ENCODE results near the gene AGGF1. TPM values are rescaled to one million over a fixed set of nuclear protein-coding genes. Genes with fewer than 3 reads are reported as not detected.
A peak's percentile ranks its signal among the peaks of the same experiment; 100 is the strongest.

The AGGF1 gene
- polyA plus RNA-seq, 2 of the 4 experiments (the other 2 are of a cell fraction) = 15.8 to 32.5 TPM

DNA sequence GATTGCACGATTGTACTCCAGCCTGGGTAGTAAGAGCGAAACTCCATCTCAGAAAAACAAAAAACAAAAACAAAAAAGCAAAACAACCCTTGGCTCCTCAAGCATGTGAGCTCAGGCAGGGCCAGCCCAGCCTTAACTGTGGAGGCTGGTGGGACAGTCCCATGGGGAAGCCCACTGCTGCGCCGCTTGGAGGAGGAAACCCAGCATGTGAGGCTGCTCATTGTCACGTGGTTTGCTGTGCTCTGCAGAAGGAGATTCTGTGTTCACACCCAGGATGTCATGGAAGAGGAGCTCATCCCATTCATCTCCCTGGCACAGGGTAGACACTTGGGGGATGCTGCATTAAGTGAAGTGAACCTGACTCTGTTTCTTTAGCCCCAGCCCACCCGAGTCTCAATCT is 52.9 kb downstream of the AGGF1 start:
- no peaks in the 10 kb centered on the region for H3K9me3 ChIP-seq
- peaks cover 15% of the 10 kb centered on the region for H3K4me1 ChIP-seq
- 98% methylated on average over 6 of the region's 6 CpGs for WGBS (ENCODE audit: missing lambda C conversion rate)
- DNase-seq (ENCODE audit: low read depth in 1 of 2, low spot score in 1 of 2) (no peak), ATAC-seq (no peak), FAIRE-seq (no peak)
- POLR2A ChIA-PET = no interaction called here
- CTCF ChIA-PET = no interaction called here
- H3K4me3 ChIP-seq = no peak overlapping the region
- TF ChIP-seq HOXB5 (CRISPR knock-in tag; IDR thresholded peaks at IDR 0.05) (no peak), HOXB13 (CRISPR knock-in tag; IDR thresholded peaks at IDR 0.05; ENCODE audit: low read depth) (no peak), MYC (IDR thresholded peaks at IDR 0.05; ENCODE audit: borderline replicate concordance, low read length) (no peak), POLR2AphosphoS2 (conservative IDR thresholded peaks at IDR 0.05; ENCODE audit: low read length) (no peak), HEYL (CRISPR knock-in tag; IDR thresholded peaks at IDR 0.05) (no peak), RARB (CRISPR knock-in tag; IDR thresholded peaks at IDR 0.05) (no peak), HES2 (IDR thresholded peaks at IDR 0.05) (no peak), REST (IDR thresholded peaks at IDR 0.05) (no peak), ZSCAN20 (CRISPR knock-in tag; IDR thresholded peaks at IDR 0.05) (no peak)
- TF ChIP-seq, protein P1, sequence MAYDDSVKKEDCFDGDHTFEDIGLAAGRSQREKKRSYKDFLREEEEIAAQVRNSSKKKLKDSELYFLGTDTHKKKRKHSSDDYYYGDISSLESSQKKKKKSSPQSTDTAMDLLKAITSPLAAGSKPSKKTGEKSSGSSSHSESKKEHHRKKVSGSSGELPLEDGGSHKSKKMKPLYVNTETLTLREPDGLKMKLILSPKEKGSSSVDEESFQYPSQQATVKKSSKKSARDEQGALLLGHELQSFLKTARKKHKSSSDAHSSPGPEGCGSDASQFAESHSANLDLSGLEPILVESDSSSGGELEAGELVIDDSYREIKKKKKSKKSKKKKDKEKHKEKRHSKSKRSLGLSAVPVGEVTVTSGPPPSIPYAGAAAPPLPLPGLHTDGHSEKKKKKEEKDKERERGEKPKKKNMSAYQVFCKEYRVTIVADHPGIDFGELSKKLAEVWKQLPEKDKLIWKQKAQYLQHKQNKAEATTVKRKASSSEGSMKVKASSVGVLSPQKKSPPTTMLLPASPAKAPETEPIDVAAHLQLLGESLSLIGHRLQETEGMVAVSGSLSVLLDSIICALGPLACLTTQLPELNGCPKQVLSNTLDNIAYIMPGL (CRISPR knock-in tag; IDR thresholded peaks at IDR 0.05; ENCODE audit: borderline replicate concordance) = no peak
- no peak overlapping the region for H3K27ac ChIP-seq
- H3K4me2 ChIP-seq = no peak overlapping the region

DNA sequence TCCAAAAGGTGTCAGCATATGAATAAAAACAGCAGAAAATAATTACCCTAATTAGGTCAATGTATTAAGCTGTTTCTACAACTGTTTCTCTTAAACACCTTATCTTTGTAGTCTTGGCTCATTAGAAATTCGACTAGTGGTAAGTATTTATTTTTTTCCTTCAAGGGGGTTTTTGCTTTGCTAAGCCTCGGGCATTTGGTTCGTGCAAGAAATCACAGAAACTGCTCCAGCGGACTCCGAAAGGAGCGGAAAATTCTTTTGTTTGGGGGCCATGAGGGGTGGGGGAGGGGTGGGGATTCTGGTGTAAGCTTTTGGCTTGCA is 56.1 kb downstream of the AGGF1 start:
- Histone ChIP-seq H3K4me3 (peak overlapping the region; percentile 54), H3K4me1 (peaks cover 18% of the 10 kb centered on the region), H3K4me2 (peak overlapping the region; percentile 75), H3K27ac (peak overlapping the region; percentile 83 to 97), H3K9me3 (no peaks in the 10 kb centered on the region)
- ATAC-seq (no peak), DNase-seq (ENCODE audit: low read depth in 1 of 2, low spot score in 1 of 2) (no peak), FAIRE-seq (no peak)
- ChIA-PET CTCF (interaction anchor here (0.7 to 5.9 kb wide), 14 partner anchors 9 to 406 kb away, joined by 3 to 58 read pairs (median 4); partner anchors contain the start of gene WDR41), POLR2A (interaction anchor here (0.5 to 2.3 kb wide), 8 partner anchors 8 to 544 kb away, joined by 3 to 14 read pairs (median 4); partner anchors contain the start of genes AGGF1 and WDR41)
- TF ChIP-seq ATOH8 (CRISPR knock-in tag; IDR thresholded peaks at IDR 0.05; ENCODE audit: low read depth) (no peak), CHD2 (IDR thresholded peaks at IDR 0.05; ENCODE audit: low read length, partially characterized antibody) (peak; percentile 10)
- 5% methylated on average over 6 of the region's 6 CpGs for WGBS (ENCODE audit: missing lambda C conversion rate)

DNA sequence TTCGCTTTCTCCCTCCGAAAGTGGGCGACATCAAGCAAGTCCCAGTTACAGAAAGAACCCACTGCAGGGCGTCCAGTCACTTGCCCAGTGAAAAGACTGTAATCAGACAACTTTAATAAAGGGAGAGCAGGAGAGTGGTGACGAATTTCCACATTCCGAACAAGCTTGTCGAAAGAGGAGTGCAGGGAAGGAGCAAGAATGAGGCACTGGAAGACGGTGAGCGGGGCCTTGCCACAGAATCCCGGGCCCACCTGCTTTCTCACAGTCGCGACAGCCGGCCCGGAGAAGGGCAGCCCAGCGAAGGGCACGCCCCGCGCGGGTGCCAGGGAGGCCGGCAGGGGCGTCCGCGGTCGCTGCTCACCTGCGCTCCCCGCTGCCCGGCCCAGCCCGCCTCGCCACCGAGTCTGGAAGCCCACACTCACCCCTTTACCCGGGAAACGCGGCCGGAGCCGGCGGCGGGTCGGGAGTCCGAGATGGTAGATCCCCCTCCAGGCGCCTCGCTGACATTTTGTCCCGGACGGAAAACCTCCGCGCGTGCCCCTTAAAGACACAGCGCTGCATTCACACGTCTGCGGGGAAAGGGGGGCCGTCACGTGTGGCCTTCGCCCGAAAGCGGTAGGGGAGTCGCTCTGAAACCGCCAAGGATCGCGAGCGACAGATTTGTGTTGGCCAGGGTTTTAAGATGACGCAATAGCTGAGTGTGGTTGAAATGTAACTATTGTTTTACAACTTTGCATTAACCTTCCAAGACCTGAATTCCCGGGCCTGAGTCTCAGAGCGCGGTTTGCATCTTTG is 56.7 kb downstream of the AGGF1 start, which contains the start of gene ZBED3:
Gene ZBED3, minus strand, starts transcription at position 597 of the 795 bp plus-strand sequence. CDS start 9,407 bp downstream, outside the sequence.
- H3K4me2 ChIP-seq = peak within 1 kb of the TSS; percentile 75
- FAIRE-seq = no peak
- POLR2A ChIA-PET = interaction anchor here (0.5 to 2.3 kb wide), 7 partner anchors 10 to 544 kb away, joined by 3 to 14 read pairs (median 4); partner anchors contain the start of genes AGGF1 and WDR41
- H3K27ac ChIP-seq = peak within 1 kb of the TSS; percentile 83 to 97
- under 1% methylated on average over 33 of the region's 63 CpGs for WGBS (ENCODE audit: missing lambda C conversion rate)
- CTCF ChIA-PET = interaction anchor here (0.9 to 5.9 kb wide), 15 partner anchors 9 to 405 kb away, joined by 3 to 58 read pairs (median 5); partner anchors contain the start of gene WDR41
- no peaks in the 10 kb centered on the region for H3K9me3 ChIP-seq
- peak; percentile 79 to 89 for DNase-seq (ENCODE audit: low read depth in 1 of 2, low spot score in 1 of 2)
- peak; percentile 94 to 95 for ATAC-seq
- H3K4me3 ChIP-seq = peak within 1 kb of the TSS; percentile 54
- H3K4me1 ChIP-seq = peaks cover 18% of the 10 kb centered on the region
- no peak for TF ChIP-seq ZSCAN20 (CRISPR knock-in tag; IDR thresholded peaks at IDR 0.05)
- TF ChIP-seq CBX2 (IDR thresholded peaks at IDR 0.05; ENCODE audit: borderline replicate concordance, low read depth) = no peak
- no peak for TF ChIP-seq POLR2AphosphoS2 (conservative IDR thresholded peaks at IDR 0.05; ENCODE audit: low read length)
- TF ChIP-seq, protein P2, sequence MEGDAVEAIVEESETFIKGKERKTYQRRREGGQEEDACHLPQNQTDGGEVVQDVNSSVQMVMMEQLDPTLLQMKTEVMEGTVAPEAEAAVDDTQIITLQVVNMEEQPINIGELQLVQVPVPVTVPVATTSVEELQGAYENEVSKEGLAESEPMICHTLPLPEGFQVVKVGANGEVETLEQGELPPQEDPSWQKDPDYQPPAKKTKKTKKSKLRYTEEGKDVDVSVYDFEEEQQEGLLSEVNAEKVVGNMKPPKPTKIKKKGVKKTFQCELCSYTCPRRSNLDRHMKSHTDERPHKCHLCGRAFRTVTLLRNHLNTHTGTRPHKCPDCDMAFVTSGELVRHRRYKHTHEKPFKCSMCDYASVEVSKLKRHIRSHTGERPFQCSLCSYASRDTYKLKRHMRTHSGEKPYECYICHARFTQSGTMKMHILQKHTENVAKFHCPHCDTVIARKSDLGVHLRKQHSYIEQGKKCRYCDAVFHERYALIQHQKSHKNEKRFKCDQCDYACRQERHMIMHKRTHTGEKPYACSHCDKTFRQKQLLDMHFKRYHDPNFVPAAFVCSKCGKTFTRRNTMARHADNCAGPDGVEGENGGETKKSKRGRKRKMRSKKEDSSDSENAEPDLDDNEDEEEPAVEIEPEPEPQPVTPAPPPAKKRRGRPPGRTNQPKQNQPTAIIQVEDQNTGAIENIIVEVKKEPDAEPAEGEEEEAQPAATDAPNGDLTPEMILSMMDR (IDR thresholded peaks at IDR 0.05) = peak; percentile 44; the same call in 2 of the 3 replicates
- TF ChIP-seq EHMT2 (IDR thresholded peaks at IDR 0.05; ENCODE audit: low read depth) = no peak
- TF ChIP-seq NFE2L2 (conservative IDR thresholded peaks at IDR 0.05; ENCODE audit: low read length) = no peak
- peak; percentile 91 for TF ChIP-seq E2F6 (IDR thresholded peaks at IDR 0.05; ENCODE audit: borderline replicate concordance, low read depth)
- no peak for TF ChIP-seq HEYL (CRISPR knock-in tag; IDR thresholded peaks at IDR 0.05)
- no peak for TF ChIP-seq ATOH8 (CRISPR knock-in tag; IDR thresholded peaks at IDR 0.05; ENCODE audit: low read depth)
- no peak for TF ChIP-seq RARB (CRISPR knock-in tag; IDR thresholded peaks at IDR 0.05)
- 0 out of 2 replicates have a peak, but pooled peaks have one; percentile 14 for TF ChIP-seq BHLHE40 (IDR thresholded peaks at IDR 0.05; ENCODE audit: low read depth, low read length)
- no peak for TF ChIP-seq FOXS1 (CRISPR knock-in tag; IDR thresholded peaks at IDR 0.05)
